T-cell (primary cell): ENCODE results near the gene CLEC9A. TPM values are rescaled to one million over a fixed set of nuclear protein-coding genes. Genes with fewer than 3 reads are reported as not detected.

Experiments
- ATAC-seq, 4 experiments: fragments of 200-7000 bp in 3 of 4; fragments of 150-1000 bp in 1 of 4; cut with Tn5 transposase; replicated peaks in 1 of 4; 1 replicate in 3 of 4; 2 replicates in 1 of 4; pipeline ENCODE4 v1.10.0; 2021; ENCODE audit warnings: moderate library complexity in 3 of 4, mild to moderate bottlenecking in 2 of 4, moderate number of reproducible peaks in 1 of 4
- CTCF ChIA-PET, 2 donors: fragments of 300-600 bp; sonication (Branson Sonifier 250); formaldehyde crosslinking; loops; one replicate each; lab custom pipeline; 2022; ENCODE audit warnings: antibody characterized with exemption in 2 of 2; lab: Charles Lee
- POLR2A ChIA-PET, 2 donors: fragments of 300-600 bp; sonication (Branson Sonifier 250); formaldehyde crosslinking; loops; one replicate each; lab custom pipeline; 2022; ENCODE audit warnings: antibody characterized with exemption in 2 of 2; lab: Charles Lee
- DNase-seq, 35 experiments: peaks; one replicate each; pipeline versions ENCODE4 v3.0.0 to v3.0.0-alpha.2; 2013 to 2023
- H3K27ac ChIP-seq: one replicate; pipeline ENCODE4 v1.5.1; 2013; ENCODE audit warnings: low read length
- H3K27me3 ChIP-seq, 2 experiments: replicated peaks in 1 of 2; 1 replicate in 1 of 2; 2 replicates in 1 of 2; pipeline versions ENCODE4 v1.6.1 to v1.7.0; 2013; ENCODE audit warnings: low read length in 1 of 2, mixed read lengths in 1 of 2; ENCODE audit not compliant: control insufficient read depth in 2 of 2, insufficient read depth in 2 of 2; ENCODE audit errors: extremely low read depth in 1 of 2
- H3K36me3 ChIP-seq, 2 donors: 1 replicate in 1 of 2; 2 replicates in 1 of 2; pipeline versions ENCODE4 v1.6.1 to v1.7.0; 2013; ENCODE audit warnings: low read length in 1 of 2; ENCODE audit not compliant: control insufficient read depth in 2 of 2, insufficient read depth in 1 of 2; ENCODE audit errors: extremely low read depth in 1 of 2
- H3K4me1 ChIP-seq, 2 experiments: 1 replicate in 1 of 2; 2 replicates in 1 of 2; pipeline versions ENCODE4 v1.6.1 to v1.7.0; 2013; ENCODE audit warnings: low read length in 2 of 2, mixed read lengths in 1 of 2; ENCODE audit not compliant: insufficient read depth in 2 of 2, control insufficient read depth in 1 of 2; ENCODE audit errors: extremely low read depth in 1 of 2
- H3K4me3 ChIP-seq, 2 donors: 1 replicate in 1 of 2; 2 replicates in 1 of 2; pipeline versions ENCODE4 v1.5.1 to v1.7.0; 2013; ENCODE audit warnings: mild to moderate bottlenecking in 2 of 2, low read length in 1 of 2, moderate library complexity in 1 of 2; ENCODE audit not compliant: control insufficient read depth in 1 of 2; ENCODE audit errors: extremely low read depth in 1 of 2
- H3K9me3 ChIP-seq: 2 replicates; pipeline ENCODE4 v1.7.0; 2013
- H3K27ac Mint-ChIP-seq, 2 donors: one replicate each; pipeline ENCODE4 v1.8.0; 2020 to 2021; ENCODE audit warnings: mild to moderate bottlenecking in 2 of 2, mixed read lengths in 2 of 2
- H3K27me3 Mint-ChIP-seq, 2 donors: one replicate each; pipeline ENCODE4 v1.8.0; 2021 to 2022; ENCODE audit warnings: mixed read lengths in 2 of 2
- H3K36me3 Mint-ChIP-seq: one replicate; pipeline ENCODE4 v1.8.0; 2021; ENCODE audit warnings: mixed read lengths
- H3K4me1 Mint-ChIP-seq, 3 donors: one replicate each; pipeline ENCODE4 v1.8.0; 2020 to 2022; ENCODE audit warnings: mixed read lengths in 3 of 3, mild to moderate bottlenecking in 1 of 3
- H3K4me3 Mint-ChIP-seq, 3 donors: one replicate each; pipeline ENCODE4 v1.8.0; 2020 to 2022; ENCODE audit warnings: mild to moderate bottlenecking in 3 of 3, mixed read lengths in 3 of 3, moderate library complexity in 3 of 3
- H3K9me3 Mint-ChIP-seq, 3 donors: one replicate each; pipeline ENCODE4 v1.8.0; 2020 to 2022; ENCODE audit warnings: mixed read lengths in 3 of 3
- WGBS: methylation state at CpG from one replicate; pipeline ENCODE4 v1.1.5; 2013; ENCODE audit warnings: missing lambda C conversion rate; ENCODE audit not compliant: insufficient coverage; 5-methylcytosine and 5-hydroxymethylcytosine counted together
- total RNA-seq, 35 experiments: library from RNA in 6 of 35; stranded (reverse) in 6 of 35; fragments of 120-200 nt in 1 of 35; gene quantifications; one replicate each; pipeline versions ENCODE4 v1.2.1 to v1.2.4 and lab custom pipeline; 2013 to 2026

CLEC9A gene
- under 1 TPM in 1 of 5 donors, not detected in 4; 0.61 TPM for total RNA-seq
- 0.06 TPM for total RNA-seq (2013)
- 0 to 2.5 (median 0.14) reads per million in 29 experiments for total RNA-seq (lab: John Stamatoyannopoulos, UW)

- no peaks in the 10 kb centered on the region for H3K4me1 ChIP-seq
- no peak for ATAC-seq
- no peaks in the 10 kb centered on the region for H3K9me3 Mint-ChIP-seq
- POLR2A ChIA-PET = no interaction called here
- no peaks in the 10 kb centered on the region for H3K4me1 Mint-ChIP-seq
- H3K9me3 ChIP-seq = no peaks in the 10 kb centered on the region
- peaks cover 0 to 11% of the 10 kb centered on the region in 2 experiments for H3K27me3 ChIP-seq
- no peak for DNase-seq
- H3K4me3 ChIP-seq = no peak within 1 kb of the TSS
- H3K36me3 ChIP-seq = no peaks in the 10 kb centered on the region
- H3K27ac Mint-ChIP-seq = no peak within 1 kb of the TSS
- peaks cover 4% of the 10 kb centered on the region in 2 donors for H3K27me3 Mint-ChIP-seq
- H3K4me3 Mint-ChIP-seq = no peak within 1 kb of the TSS
- H3K36me3 Mint-ChIP-seq = no peaks in the 10 kb centered on the region
- WGBS = 97% methylated on average over 7 of the region's 14 CpGs
- CTCF ChIA-PET = no interaction called here
- H3K27ac ChIP-seq = no peak within 1 kb of the TSS
Measured at GRCh38 chr12:10030446-10030845, at the start of gene CLEC9A. Gene CLEC9A (plus strand): TSS chr12:10030682. CDS start chr12:10052688, 22,006 bp downstream.

DNA sequence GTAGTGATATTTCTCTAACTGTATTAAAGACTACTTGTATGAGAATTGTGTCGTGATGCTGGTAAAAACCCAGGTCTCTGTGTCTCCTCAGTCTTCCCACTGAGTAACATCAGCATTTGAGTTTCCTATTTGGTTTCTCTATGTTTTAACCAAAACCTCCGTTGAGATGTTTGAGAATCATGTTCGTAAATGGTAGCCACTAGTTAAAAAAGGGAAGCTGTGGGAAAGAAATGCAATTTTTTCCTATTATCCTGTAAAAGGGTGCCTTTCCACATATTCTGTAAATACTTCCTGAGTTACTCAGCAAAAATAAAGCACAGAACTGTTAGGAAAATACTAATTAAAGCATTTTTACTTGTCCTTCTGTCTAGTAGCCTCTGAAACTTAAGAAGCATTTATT, 38.6 kb upstream of the CLEC9A start:
- Histone ChIP-seq H3K4me1 (no peaks in the 10 kb centered on the region), H3K27ac (no peak overlapping the region), H3K27me3 (no peaks in the 10 kb centered on the region), H3K36me3 (no peaks in the 10 kb centered on the region), H3K9me3 (no peaks in the 10 kb centered on the region), H3K4me3 (no peak overlapping the region)
- no CpG with 5 or more reads among the region's 3 CpGs for WGBS
- POLR2A ChIA-PET = interaction anchor here (0.5 to 0.6 kb wide), 2 partner anchors 54 to 217 kb away, joined by 3 read pairs; no protein-coding TSS in a partner anchor
- Mint-ChIP-seq H3K4me3 (no peak overlapping the region), H3K9me3 (no peaks in the 10 kb centered on the region), H3K27me3 (peaks cover 12 to 28% of the 10 kb centered on the region in 2 donors), H3K27ac (no peak overlapping the region), H3K36me3 (no peaks in the 10 kb centered on the region), H3K4me1 (peaks cover 0 to 4% (median 0%) of the 10 kb centered on the region in 3 donors)
- ATAC-seq (no peak), DNase-seq (no peak)
- CTCF ChIA-PET = interaction anchor here (0.6 to 1.2 kb wide), 2 partner anchors 11 to 17 kb away, joined by 3 read pairs; no protein-coding TSS in a partner anchor

DNA sequence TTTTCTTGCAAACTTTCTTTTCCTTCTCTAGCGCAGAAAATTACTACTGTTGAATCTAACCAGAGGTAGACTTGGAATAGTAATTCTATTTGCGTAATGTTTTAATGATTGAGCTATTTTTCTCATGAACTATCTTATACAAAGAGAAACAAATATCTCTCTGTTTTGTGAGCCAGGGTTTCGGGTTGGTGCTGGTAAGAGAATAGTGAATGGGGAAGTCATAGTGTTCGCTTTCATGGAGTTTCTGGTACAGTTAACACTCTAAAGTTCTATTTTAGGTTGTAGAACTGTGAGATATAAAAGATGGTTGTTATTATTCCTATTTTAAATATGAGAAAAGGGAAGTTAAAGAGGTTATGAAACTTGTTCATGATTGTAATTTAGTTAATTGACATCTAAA, 38.2 kb upstream of the CLEC9A start:
- H3K36me3 Mint-ChIP-seq = no peaks in the 10 kb centered on the region
- H3K36me3 ChIP-seq = no peaks in the 10 kb centered on the region
- no peak overlapping the region for H3K4me3 Mint-ChIP-seq
- POLR2A ChIA-PET = interaction anchor here in 1 of 2 donors (0.6 kb wide), 1 partner anchor 54 kb away, joined by 3 read pairs; no protein-coding TSS in a partner anchor
- no peak overlapping the region for H3K4me3 ChIP-seq
- H3K9me3 Mint-ChIP-seq = no peaks in the 10 kb centered on the region
- peaks cover 0 to 4% (median 0%) of the 10 kb centered on the region in 3 donors for H3K4me1 Mint-ChIP-seq
- H3K27ac Mint-ChIP-seq = no peak overlapping the region
- H3K27me3 Mint-ChIP-seq = peaks cover 12 to 28% of the 10 kb centered on the region in 2 donors
- no peaks in the 10 kb centered on the region for H3K4me1 ChIP-seq
- DNase-seq (no peak), ATAC-seq (no peak)
- CTCF ChIA-PET = interaction anchor here (0.6 to 1.2 kb wide), 2 partner anchors 11 to 17 kb away, joined by 3 read pairs; no protein-coding TSS in a partner anchor
- H3K9me3 ChIP-seq = no peaks in the 10 kb centered on the region
- WGBS = no CpG with 5 or more reads among the region's 4 CpGs
- H3K27me3 ChIP-seq = no peaks in the 10 kb centered on the region
- no peak overlapping the region for H3K27ac ChIP-seq

DNA sequence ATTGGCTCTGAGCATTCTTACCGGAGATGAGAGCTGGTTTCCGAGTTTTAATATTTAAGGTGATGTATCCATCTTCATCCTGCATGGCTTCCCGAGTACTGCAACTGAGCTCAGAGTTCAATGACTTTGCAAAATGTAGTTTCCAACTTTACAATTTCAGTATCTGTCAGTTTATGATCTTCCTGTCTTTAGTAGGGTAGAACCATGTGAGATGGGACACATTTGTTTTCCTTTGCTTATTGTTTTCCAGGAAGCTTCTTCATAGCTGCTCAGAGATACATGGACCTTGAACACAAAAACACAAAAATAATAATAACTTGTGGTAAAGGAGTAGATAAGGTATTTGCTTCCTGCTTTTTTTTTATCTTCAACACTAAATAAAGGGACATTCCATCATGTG, 31.5 kb upstream of the CLEC9A start, which contains the start of gene CLEC1B:
TSS of gene CLEC1B (minus strand) at position 106 of the 400 bp plus-strand sequence. CDS start at position 85, 21 bp downstream.
- peak within 1 kb of the TSS in 1 of 2 donors; percentile 9 for H3K27ac Mint-ChIP-seq
- Histone ChIP-seq H3K27me3 (peaks cover 0 to 3% of the 10 kb centered on the region in 2 experiments), H3K27ac (no peak within 1 kb of the TSS), H3K9me3 (no peaks in the 10 kb centered on the region), H3K4me3 (no peak within 1 kb of the TSS), H3K36me3 (no peaks in the 10 kb centered on the region), H3K4me1 (no peaks in the 10 kb centered on the region)
- ATAC-seq (no peak), DNase-seq (no peak)
- peaks cover 0 to 4% (median 0%) of the 10 kb centered on the region in 3 donors for H3K4me1 Mint-ChIP-seq
- ChIA-PET POLR2A (no interaction called here), CTCF (interaction anchor here in 1 of 2 donors (0.6 kb wide), 1 partner anchor 38 kb away, joined by 3 read pairs; no protein-coding TSS in a partner anchor)
- WGBS = no CpG with 5 or more reads among the region's 3 CpGs
- no peaks in the 10 kb centered on the region for H3K36me3 Mint-ChIP-seq
- no peaks in the 10 kb centered on the region for H3K9me3 Mint-ChIP-seq
- peaks cover 3 to 7% of the 10 kb centered on the region in 2 donors for H3K27me3 Mint-ChIP-seq
- H3K4me3 Mint-ChIP-seq = no peak within 1 kb of the TSS

DNA sequence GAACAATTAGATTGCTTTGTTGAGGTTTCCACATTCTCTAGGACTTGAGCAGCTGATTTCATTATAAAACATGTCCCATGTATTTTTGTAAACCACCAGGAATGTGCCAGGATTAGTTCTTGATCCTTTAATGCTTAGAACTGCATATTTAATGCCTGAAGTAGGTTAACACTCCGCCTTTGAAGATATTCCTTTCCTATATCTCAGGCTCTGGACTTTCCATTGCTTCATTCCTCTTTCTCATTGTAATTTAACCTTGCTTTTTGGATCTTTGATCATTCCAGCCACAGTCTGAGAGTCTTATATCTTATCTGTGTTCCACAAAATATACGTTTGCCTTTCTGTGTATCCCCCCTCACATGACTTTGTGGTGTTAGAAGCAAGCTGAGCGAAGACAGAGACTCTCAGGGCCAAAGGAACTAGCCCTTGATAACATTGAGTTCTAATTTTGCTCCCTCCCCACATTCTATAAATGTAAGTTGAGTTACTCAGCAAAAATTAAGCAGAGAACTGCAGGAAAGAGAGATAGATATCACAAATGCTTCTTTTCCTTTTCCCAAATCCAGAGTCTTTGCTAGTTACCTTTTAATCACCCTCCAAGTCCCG, 29.2 kb upstream of the CLEC9A start:
- POLR2A ChIA-PET = interaction anchor here in 1 of 2 donors (0.7 kb wide), 1 partner anchor 63 kb away, joined by 4 read pairs; no protein-coding TSS in a partner anchor

GRCh38 chr12:10012630-10013330, 17.7 kb upstream of the CLEC9A start:
- Histone ChIP-seq H3K27ac (no peak overlapping the region), H3K36me3 (no peaks in the 10 kb centered on the region), H3K4me1 (no peaks in the 10 kb centered on the region), H3K27me3 (peaks cover 0 to 5% of the 10 kb centered on the region in 2 experiments), H3K4me3 (no peak overlapping the region), H3K9me3 (no peaks in the 10 kb centered on the region)
- H3K4me3 Mint-ChIP-seq = no peak overlapping the region
- WGBS = 80% methylated on average over 1 of the region's 6 CpGs
- ATAC-seq = no peak
- POLR2A ChIA-PET = interaction anchor here in 1 of 2 donors (0.6 kb wide), 1 partner anchor 69 kb away, joined by 3 read pairs; no protein-coding TSS in a partner anchor
- H3K27ac Mint-ChIP-seq = no peak overlapping the region
- H3K9me3 Mint-ChIP-seq = no peaks in the 10 kb centered on the region
- peaks cover 22 to 27% of the 10 kb centered on the region in 2 donors for H3K27me3 Mint-ChIP-seq
- no peaks in the 10 kb centered on the region for H3K36me3 Mint-ChIP-seq
- CTCF ChIA-PET = no interaction called here
- DNase-seq = no peak
- H3K4me1 Mint-ChIP-seq = no peaks in the 10 kb centered on the region

More for the DNA sequence above, 29.2 kb upstream of the CLEC9A start:
- Mint-ChIP-seq H3K4me3 (no peak overlapping the region), H3K9me3 (no peaks in the 10 kb centered on the region), H3K27me3 (peaks cover 2 to 8% of the 10 kb centered on the region in 2 donors), H3K36me3 (no peaks in the 10 kb centered on the region), H3K4me1 (peaks cover 0 to 4% (median 0%) of the 10 kb centered on the region in 3 donors), H3K27ac (no peak overlapping the region)
- CTCF ChIA-PET = no interaction called here
- Histone ChIP-seq H3K4me3 (no peak overlapping the region), H3K27me3 (peaks cover 0 to 4% of the 10 kb centered on the region in 2 experiments), H3K27ac (no peak overlapping the region), H3K4me1 (no peaks in the 10 kb centered on the region), H3K9me3 (no peaks in the 10 kb centered on the region), H3K36me3 (no peaks in the 10 kb centered on the region)
- DNase-seq (no peak), ATAC-seq (no peak)
- WGBS = 100% methylated on average over 1 of the region's 4 CpGs
